Ramos (cell line): Measurements from ENCODE around the gene GDF15.
"Not testable (repeated sequence)": the region's sequence is repeated elsewhere in the genome, so short reads cannot be mapped to it uniquely, and the experiment has no call there.

Experiments used
- in situ Hi-C: fragments of 300-500 bp; cut with MboI; formaldehyde crosslinking; loops from one replicate; pipeline ENCODE4 v1.14.3; 2022; ENCODE audit warnings: low sequenced_read_pairs; ENCODE audit not compliant: unreplicated experiment

Gene GDF15, protein sequence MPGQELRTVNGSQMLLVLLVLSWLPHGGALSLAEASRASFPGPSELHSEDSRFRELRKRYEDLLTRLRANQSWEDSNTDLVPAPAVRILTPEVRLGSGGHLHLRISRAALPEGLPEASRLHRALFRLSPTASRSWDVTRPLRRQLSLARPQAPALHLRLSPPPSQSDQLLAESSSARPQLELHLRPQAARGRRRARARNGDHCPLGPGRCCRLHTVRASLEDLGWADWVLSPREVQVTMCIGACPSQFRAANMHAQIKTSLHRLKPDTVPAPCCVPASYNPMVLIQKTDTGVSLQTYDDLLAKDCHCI

GRCh38 chr19:18385675-18386542 is at the start of gene GDF15:
TSS of gene GDF15 (plus strand) at chr19:18386158. CDS start at chr19:18386190, 32 bp downstream.
- in situ Hi-C loops = no loop called here

- in situ Hi-C loops = no loop called here
Measured at GRCh38 chr19:18338541-18338940, 47.4 kb upstream of the GDF15 start.

- in situ Hi-C loops = loop anchor here (5.0 kb wide), 1 partner anchor 73 kb away; no protein-coding TSS in a partner anchor
Measured at GRCh38 chr19:18339723-18340122, 46.2 kb upstream of the GDF15 start.

DNA sequence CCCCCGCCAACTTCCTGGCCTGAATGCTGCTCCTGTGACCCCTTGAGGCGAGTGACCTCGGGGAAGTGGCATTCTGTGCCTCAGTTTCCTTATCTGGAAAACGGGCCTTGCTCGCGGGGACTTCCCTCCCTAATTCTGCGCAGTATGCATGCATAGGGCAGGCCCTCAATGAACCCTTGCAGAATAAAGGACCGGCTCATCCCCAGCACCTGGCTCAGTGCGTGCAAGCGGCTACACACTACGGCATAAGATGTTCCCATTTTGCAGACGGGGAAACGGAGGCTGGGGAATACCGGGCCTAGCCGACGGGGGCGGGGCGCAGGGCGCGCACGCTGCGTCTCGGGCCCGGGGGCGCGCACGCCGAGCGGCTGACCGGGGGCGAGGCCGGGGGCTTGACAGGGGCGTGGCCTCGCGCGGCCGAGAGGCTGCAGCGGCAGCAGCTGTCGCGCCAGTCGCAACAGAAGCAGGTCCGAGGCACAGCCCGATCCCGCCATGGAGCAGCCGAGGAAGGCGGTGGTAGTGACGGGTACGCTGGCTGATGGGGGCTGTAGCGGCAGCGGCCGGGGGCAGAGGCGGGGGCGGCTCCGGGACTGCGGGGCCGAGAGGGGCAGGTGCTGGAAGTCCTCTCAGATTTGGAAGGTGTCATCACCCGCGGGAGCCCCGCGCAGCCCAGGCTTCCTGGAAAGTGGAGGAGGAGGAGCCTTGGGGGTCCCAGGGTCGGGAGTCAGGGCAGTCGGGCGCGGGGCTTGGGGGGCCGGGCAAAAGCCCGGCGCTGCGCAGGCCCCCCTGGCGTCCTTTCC is 45.6 kb upstream of the GDF15 start, which contains the start of gene PGPEP1:
TSS of gene PGPEP1 (plus strand) at position 409 of the 800 bp plus-strand sequence. CDS start at position 493, 84 bp downstream.
- in situ Hi-C loops = loop anchor here (5.0 kb wide), 1 partner anchor 72 kb away; no protein-coding TSS in a partner anchor

- in situ Hi-C loops = loop anchor here (5.0 kb wide), 1 partner anchor 71 kb away; no protein-coding TSS in a partner anchor
Measured at GRCh38 chr19:18340990-18341868, 44.7 kb upstream of the GDF15 start.

- in situ Hi-C loops = loop anchor here (5.0 kb wide), 1 partner anchor 70 kb away; no protein-coding TSS in a partner anchor
Measured at GRCh38 chr19:18342090-18342632, 43.8 kb upstream of the GDF15 start.

DNA sequence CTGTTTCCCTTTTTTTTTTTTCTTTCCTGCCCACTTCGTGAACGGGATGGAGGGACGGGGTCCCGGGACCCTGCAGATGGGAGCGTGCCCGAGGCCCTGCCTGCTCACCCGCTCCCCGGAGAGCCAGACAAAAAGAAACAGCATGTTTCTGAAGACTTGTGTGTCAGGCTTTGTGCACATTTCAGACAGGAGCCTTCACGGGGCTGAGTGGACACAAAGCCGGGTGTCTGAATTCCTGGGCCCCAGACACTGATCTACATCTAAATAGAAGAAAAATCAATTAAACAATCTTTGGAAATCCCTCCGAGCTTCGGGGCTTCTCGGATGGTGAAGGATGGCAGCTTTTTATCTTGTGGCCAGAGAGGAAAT is 41.4 kb upstream of the GDF15 start:
- in situ Hi-C loops = loop anchor here (5.0 kb wide), 1 partner anchor 68 kb away; no protein-coding TSS in a partner anchor

GRCh38 chr19:18345296-18345695 is 40.7 kb upstream of the GDF15 start:
- in situ Hi-C loops = no loop called here

DNA sequence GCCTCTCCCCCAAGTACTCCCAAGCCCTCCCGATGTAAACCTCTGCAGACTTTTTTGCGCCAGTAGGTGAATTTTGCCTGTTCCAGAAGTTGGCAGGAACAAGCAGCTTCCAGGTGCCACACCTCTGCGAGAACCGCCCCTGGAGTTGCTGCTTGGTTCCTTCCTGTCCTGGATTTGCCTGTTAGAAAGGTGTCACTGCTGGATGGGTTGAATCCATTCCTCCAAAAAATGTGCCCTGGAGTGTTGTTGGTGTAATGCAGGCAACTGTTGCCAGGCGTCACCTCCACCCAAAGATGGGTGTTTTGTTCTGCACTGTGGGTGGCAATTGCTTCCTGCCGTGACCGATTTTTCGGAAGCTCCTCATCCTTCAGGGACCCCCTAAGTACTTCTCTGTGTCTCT is 39.9 kb upstream of the GDF15 start:
- in situ Hi-C loops = no loop called here

DNA sequence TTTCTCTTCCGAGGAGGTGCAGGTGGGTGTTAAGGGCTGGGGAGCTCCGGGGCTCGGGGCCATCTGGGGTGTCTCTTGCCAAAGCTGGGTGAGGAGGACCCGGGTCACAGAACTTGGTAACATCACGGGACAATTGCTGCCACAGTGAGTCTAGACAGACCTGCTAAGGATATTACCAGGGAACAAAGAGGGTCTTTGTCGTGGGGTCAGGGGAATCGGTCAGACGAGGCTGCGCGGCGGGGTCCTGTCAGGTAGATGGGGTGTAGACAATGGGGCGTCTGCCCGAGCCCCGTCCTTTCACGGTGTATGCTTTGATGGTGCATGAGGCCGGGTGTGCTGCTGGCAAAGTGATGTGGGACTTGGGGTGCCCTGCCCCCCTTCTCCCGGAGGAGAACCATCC is 37.8 kb upstream of the GDF15 start:
- in situ Hi-C loops = no loop called here

GRCh38 chr19:18348818-18349339 is 37.1 kb upstream of the GDF15 start:
- in situ Hi-C loops = not testable (repeated sequence)

- in situ Hi-C loops = no loop called here
Measured at GRCh38 chr19:18349524-18350128, 36.3 kb upstream of the GDF15 start.

GRCh38 chr19:18350490-18350889 is 35.5 kb upstream of the GDF15 start:
- in situ Hi-C loops = no loop called here

GRCh38 chr19:18351544-18351943 is 34.4 kb upstream of the GDF15 start:
- in situ Hi-C loops = no loop called here

GRCh38 chr19:18353378-18354005 is 32.5 kb upstream of the GDF15 start:
- in situ Hi-C loops = no loop called here

DNA sequence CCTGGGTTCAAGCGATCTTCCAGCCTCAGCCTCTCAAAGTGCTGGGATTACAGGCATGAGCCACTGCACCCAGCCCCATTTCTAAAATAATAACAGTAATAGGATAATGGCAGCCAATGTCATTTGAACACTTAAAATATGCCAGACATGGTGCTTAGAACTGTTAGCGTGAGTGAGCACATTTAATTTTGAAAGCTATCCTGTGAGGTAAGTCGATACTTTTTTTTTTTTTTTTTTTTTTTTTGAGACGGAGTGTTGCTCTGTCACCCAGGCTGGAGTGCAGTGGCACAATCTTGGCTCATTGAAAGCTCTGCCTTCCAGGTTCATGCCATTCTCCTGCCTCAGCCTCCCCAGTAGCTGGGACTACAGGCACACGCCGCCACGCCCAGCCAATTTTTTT is 31.2 kb upstream of the GDF15 start:
- in situ Hi-C loops = not testable (repeated sequence)

GRCh38 chr19:18357041-18357440 is 28.9 kb upstream of the GDF15 start:
- in situ Hi-C loops = no loop called here

DNA sequence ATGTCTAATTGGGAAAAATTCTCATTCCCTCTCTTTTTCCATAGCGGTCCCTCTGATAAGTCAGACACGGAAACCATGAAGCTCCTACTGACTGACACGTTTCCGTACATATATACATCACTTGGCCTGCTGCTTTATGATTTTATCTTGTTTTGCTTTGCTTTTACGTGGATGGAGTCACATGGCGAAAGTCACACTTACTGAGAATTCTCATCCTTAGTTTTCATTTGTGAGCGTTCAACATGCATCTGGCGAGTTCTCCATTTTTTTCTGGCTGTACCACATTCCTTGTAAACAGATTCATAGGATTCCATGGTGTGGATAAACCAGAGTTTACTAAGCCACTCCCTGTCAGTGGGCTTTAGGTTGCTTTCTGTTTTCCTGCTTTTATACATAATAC is 24.3 kb upstream of the GDF15 start:
- in situ Hi-C loops = no loop called here
